Bronchial epithelial cell (primary cell): ENCODE results near the gene FAM221B. TPM values are rescaled to one million over a fixed set of nuclear protein-coding genes. Genes with fewer than 3 reads are reported as not detected.
A peak's percentile ranks its signal among the peaks of the same experiment; 100 is the strongest.

Source experiments
- DNase-seq: peaks from one replicate; pipeline ENCODE4 v3.0.0-alpha.2; 2010; ENCODE audit warnings: low read depth
- FAIRE-seq: peaks from 2 replicates; lab custom pipeline; 2011; peaks lifted over from hg19 to GRCh38; lab: Jason Lieb, UNC
- H3K27me3 ChIP-seq: 2 replicates; pipeline ENCODE4 v1.5.1; 2011; ENCODE audit warnings: low read length; ENCODE audit not compliant: control insufficient read depth, insufficient read depth
- H3K36me3 ChIP-seq: 2 replicates; pipeline ENCODE4 v1.5.1; 2011; ENCODE audit warnings: low read length; ENCODE audit not compliant: control insufficient read depth, insufficient read depth
- H3K4me3 ChIP-seq: 2 replicates; pipeline ENCODE4 v1.5.1; 2011; ENCODE audit warnings: mild to moderate bottlenecking, low read depth, low read length, control low read depth
- total RNA-seq: library from RNA; depleted of rRNA; stranded (reverse); fragments of >200 nt; gene quantifications from 2 replicates; pipeline ENCODE4 v1.2.1, GENCODE V29; 2014
- TF ChIP-seq, protein P1 (sequence below): IDR thresholded peaks from 2 replicates; pipeline ENCODE4 v1.5.1; 2011; ENCODE audit warnings: mild to moderate bottlenecking, moderate library complexity, low read length, control low read depth, inconsistent platforms; ENCODE audit not compliant: insufficient read depth, severe bottlenecking

Gene FAM221B
- total RNA-seq, 1 donor from 2014 or later, result not detected

DNA sequence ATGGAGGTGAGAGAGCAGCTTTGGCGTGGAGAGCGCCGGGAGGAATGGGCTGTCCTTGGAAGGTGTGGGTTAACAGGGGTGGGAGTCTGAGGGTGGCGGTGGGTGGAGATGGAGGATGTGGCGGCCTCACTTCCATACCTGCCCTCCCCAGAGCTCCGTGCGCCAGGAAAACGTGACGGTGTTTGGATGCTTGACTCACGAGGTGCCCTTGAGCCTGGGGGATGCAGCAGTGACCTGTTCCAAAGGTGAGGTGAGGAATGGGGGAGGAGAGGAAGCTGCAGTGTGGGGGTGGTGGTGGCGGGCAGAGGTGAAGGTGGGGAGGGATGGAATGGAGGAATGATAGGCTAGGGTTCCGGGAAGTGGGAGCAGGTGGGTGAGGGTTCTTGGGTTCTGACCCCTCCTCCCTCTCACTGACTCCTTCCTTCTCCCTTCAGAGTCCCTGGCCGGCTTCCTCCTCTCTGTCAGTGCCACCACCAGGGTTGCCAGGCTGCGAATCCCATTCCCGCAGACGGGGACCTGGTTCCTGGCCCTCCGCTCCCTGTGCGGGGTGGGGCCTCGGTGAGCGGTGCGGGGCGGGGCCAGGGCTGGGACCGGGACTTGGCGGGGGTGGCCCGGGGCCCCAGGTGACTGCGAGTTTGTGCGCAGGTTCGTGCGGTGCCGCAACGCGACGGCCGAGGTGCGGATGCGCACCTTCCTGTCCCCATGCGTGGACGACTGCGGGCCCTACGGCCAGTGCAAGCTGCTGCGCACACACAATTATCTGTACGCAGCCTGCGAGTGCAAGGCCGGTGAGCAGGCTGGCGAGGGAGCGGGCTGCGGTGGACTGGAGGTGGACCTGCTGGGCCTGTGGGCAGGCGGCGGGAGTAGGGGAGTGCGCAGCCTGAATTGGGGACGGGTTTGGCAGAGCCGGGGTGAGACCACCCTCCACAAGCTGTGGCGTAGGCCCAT, 17.6 kb upstream of the FAM221B start:
- TF ChIP-seq, protein P1, sequence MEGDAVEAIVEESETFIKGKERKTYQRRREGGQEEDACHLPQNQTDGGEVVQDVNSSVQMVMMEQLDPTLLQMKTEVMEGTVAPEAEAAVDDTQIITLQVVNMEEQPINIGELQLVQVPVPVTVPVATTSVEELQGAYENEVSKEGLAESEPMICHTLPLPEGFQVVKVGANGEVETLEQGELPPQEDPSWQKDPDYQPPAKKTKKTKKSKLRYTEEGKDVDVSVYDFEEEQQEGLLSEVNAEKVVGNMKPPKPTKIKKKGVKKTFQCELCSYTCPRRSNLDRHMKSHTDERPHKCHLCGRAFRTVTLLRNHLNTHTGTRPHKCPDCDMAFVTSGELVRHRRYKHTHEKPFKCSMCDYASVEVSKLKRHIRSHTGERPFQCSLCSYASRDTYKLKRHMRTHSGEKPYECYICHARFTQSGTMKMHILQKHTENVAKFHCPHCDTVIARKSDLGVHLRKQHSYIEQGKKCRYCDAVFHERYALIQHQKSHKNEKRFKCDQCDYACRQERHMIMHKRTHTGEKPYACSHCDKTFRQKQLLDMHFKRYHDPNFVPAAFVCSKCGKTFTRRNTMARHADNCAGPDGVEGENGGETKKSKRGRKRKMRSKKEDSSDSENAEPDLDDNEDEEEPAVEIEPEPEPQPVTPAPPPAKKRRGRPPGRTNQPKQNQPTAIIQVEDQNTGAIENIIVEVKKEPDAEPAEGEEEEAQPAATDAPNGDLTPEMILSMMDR, result no peak
- Histone ChIP-seq H3K4me3 (no peak overlapping the region), H3K36me3 (no peaks in the 10 kb centered on the region), H3K27me3 (no peaks in the 10 kb centered on the region)
- DNase-seq (no peak), FAIRE-seq (no peak)

DNA sequence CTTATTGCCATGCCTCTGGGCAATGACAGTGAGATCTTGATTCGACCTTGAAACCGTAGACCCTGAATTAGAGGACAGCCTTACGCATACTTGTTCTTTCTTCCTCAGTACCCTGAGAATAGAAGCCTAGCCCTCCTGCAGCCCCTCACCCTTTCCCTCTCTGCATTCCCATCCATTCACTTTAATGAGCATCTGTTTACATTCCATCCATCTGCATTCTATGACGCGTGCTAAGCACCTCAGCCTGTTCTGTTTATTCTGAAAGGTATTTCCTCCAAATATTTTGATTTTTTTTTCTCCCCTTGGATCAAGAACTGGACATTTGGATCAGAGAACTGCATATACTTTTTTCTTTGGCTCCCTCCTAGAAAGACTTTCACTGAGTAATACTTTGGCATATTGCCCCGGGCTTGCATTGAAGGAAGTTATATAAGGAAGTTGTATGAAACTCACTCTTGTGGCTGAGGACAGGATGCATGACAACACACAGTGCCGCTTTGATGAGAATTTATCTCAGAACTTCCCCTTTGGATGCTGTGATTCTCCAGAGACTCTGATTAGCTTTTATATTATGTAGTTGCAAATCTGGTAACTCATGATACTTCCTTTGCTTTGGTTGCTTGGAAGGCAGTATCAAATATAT, 16.2 kb upstream of the FAM221B start:
- H3K4me3 ChIP-seq, result no peak overlapping the region
- no peaks in the 10 kb centered on the region for H3K27me3 ChIP-seq
- TF ChIP-seq, protein P1, result no peak
- H3K36me3 ChIP-seq, result no peaks in the 10 kb centered on the region
- DNase-seq (peak; percentile 90), FAIRE-seq (no peak)

DNA sequence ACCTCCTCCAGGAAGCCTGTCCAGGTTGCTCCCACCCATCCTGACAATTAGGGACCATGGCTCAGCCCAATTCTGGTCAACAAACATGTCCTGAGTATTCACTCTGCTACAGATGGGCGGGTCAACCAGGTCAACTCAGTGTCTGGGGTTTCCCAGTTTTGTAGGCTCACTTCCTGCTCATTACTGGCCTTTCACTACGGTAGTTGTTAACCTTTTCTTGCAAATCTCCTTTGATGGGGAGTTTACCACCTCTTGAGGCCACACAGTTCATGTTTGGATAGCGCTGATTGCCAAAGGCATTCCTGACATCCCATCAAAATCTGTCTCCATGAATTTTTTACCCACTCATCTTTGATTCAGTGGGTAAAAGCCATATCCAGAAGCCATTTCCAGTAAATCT, 14.3 kb upstream of the FAM221B start:
- TF ChIP-seq, protein P1, result no peak
- FAIRE-seq (no peak), DNase-seq (no peak)
- Histone ChIP-seq H3K4me3 (no peak overlapping the region), H3K36me3 (no peaks in the 10 kb centered on the region), H3K27me3 (no peaks in the 10 kb centered on the region)

DNA sequence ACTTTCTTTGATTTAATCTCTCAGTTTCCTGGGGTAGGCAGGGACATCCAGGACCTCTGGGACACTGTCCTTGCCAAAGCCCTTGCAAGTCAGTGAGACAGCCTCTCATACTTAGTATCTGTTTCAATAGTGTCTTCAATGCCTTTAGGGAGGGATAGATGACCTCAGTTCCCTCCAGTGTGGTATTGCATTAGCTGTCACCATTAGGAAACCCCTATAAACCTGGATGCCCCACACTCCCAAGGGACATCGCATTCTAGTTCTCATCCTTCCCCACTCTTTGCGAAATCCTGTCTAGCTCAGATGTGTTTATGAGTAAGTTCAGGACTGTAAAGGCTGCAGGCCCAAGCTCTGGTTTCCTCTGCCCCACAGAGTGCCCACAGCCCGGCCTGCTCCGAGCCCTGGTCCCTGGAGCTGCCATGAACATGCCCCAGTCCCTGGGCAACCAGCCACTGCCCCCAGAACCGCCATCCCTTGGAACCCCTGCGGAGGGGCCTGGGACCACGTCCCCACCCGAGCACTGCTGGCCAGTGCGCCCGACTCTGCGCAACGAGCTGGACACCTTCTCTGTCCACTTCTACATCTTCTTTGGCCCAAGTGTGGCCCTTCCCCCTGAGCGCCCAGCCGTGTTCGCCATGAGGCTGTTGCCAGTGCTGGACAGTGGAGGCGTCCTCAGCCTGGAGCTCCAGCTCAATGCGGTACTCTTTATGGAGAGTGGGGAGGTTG, 13.7 kb upstream of the FAM221B start:
- H3K27me3 ChIP-seq, result no peaks in the 10 kb centered on the region
- TF ChIP-seq, protein P1, result no peak
- DNase-seq, result no peak

DNA sequence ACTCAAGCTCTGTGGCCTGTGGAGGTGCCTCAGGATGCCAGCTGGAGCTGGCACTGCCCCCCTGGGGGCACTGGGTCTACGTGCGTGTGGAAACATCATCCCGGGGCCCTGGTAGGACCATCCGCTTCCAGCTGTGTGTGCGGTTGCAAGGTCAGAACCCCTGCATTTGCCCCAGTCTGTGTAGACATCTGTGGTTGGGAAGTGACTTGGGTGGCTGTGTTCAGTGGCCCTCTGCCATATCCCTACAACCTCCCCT, 13.0 kb upstream of the FAM221B start:
- Histone ChIP-seq H3K4me3 (no peak overlapping the region), H3K36me3 (no peaks in the 10 kb centered on the region), H3K27me3 (no peaks in the 10 kb centered on the region)
- FAIRE-seq (no peak), DNase-seq (no peak)
- TF ChIP-seq, protein P1, result no peak

More for the DNA sequence above, 13.7 kb upstream of the FAM221B start:
- no peak for FAIRE-seq
- H3K4me3 ChIP-seq, result no peak overlapping the region
- H3K36me3 ChIP-seq, result no peaks in the 10 kb centered on the region
